CD8-positive, alpha-beta memory T cell (primary cell): ENCODE data around the gene CPNE4. TPM values are rescaled to one million over a fixed set of nuclear protein-coding genes. Genes with fewer than 3 reads are reported as not detected.
"Not testable (repeated sequence)": the region's sequence is repeated elsewhere in the genome, so short reads cannot be mapped to it uniquely, and the experiment has no call there.

Experiments used
- CTCF ChIA-PET: fragments of 350-600 bp; sonication (Branson Sonifier 250); formaldehyde crosslinking; loops from one replicate; lab custom pipeline; 2021; ENCODE audit warnings: antibody characterized with exemption; lab: Charles Lee
- POLR2A ChIA-PET: fragments of 350-600 bp; sonication (Branson Sonifier 250); formaldehyde crosslinking; loops from one replicate; lab custom pipeline; 2021; ENCODE audit warnings: antibody characterized with exemption; lab: Charles Lee
- DNase-seq, 5 donors: peaks; one replicate each; pipeline versions ENCODE4 v3.0.0 to v3.0.0-alpha.2; 2020 to 2022; ENCODE audit warnings: mixed read lengths in 1 of 5
- H3K27ac ChIP-seq: one replicate; pipeline ENCODE4 v1.7.0; 2013; ENCODE audit warnings: low read depth, mild to moderate bottlenecking, low read length, moderate library complexity
- H3K27me3 ChIP-seq: 2 replicates; pipeline ENCODE4 v1.7.0; 2013; ENCODE audit warnings: low read length, mild to moderate bottlenecking; ENCODE audit not compliant: insufficient read depth, poor library complexity, severe bottlenecking
- H3K36me3 ChIP-seq: 2 replicates; pipeline ENCODE4 v1.7.0; 2013; ENCODE audit warnings: mild to moderate bottlenecking, low read length, moderate library complexity; ENCODE audit not compliant: insufficient read depth
- H3K4me1 ChIP-seq: 2 replicates; pipeline ENCODE4 v1.7.0; 2013; ENCODE audit warnings: mild to moderate bottlenecking, low read length, moderate library complexity; ENCODE audit not compliant: insufficient read depth
- H3K4me3 ChIP-seq: 2 replicates; pipeline ENCODE4 v1.7.0; 2013; ENCODE audit warnings: mild to moderate bottlenecking, low read length
- H3K9me3 ChIP-seq: 2 replicates; pipeline ENCODE4 v1.7.0; 2013; ENCODE audit warnings: mild to moderate bottlenecking, low read length
- H3K27ac Mint-ChIP-seq, 8 donors: one replicate each; pipeline ENCODE4 v1.8.0; 2020 to 2021; ENCODE audit warnings: mixed read lengths in 8 of 8, mild to moderate bottlenecking in 6 of 8, inconsistent platforms in 3 of 8, moderate library complexity in 3 of 8
- H3K27me3 Mint-ChIP-seq, 2 donors: one replicate each; pipeline ENCODE4 v1.8.0; 2020 to 2021; ENCODE audit warnings: mixed read lengths in 2 of 2, mild to moderate bottlenecking in 1 of 2, moderate library complexity in 1 of 2
- H3K36me3 Mint-ChIP-seq, 3 donors: one replicate each; pipeline ENCODE4 v1.8.0; 2020 to 2021; ENCODE audit warnings: mixed read lengths in 3 of 3, inconsistent platforms in 1 of 3, mild to moderate bottlenecking in 1 of 3
- H3K4me1 Mint-ChIP-seq, 3 donors: one replicate each; pipeline ENCODE4 v1.8.0; 2020 to 2021; ENCODE audit warnings: mixed read lengths in 3 of 3, inconsistent platforms in 1 of 3, mild to moderate bottlenecking in 1 of 3
- H3K4me3 Mint-ChIP-seq, 7 donors: one replicate each; pipeline ENCODE4 v1.8.0; 2020 to 2021; ENCODE audit warnings: mixed read lengths in 7 of 7, mild to moderate bottlenecking in 6 of 7, moderate library complexity in 4 of 7, inconsistent platforms in 2 of 7
- H3K9me3 Mint-ChIP-seq, 5 donors: one replicate each; pipeline ENCODE4 v1.8.0; 2020 to 2022; ENCODE audit warnings: mixed read lengths in 5 of 5, mild to moderate bottlenecking in 3 of 5, moderate library complexity in 2 of 5, inconsistent platforms in 1 of 5
- polyA plus RNA-seq: library from polyadenylated mRNA; unstranded; fragments of 300-500 nt; fragmentation: Illumina TruSeq; gene quantifications from one replicate; pipeline ENCODE4 v1.2.3, GENCODE V29; 2021
- total RNA-seq, 2 experiments: library from RNA; stranded (reverse); gene quantifications; one replicate each; pipeline ENCODE4 v1.2.3, GENCODE V29; 2021

CPNE4 gene
- total and polyA plus RNA-seq, 3 experiments from 2014 or later, result not detected

GRCh38 chr3:131491775-131492174 is 543.0 kb downstream of the CPNE4 start:
- Histone ChIP-seq H3K36me3 (peaks cover 23% of the 10 kb centered on the region), H3K27ac (no peak overlapping the region), H3K27me3 (no peaks in the 10 kb centered on the region), H3K9me3 (no peaks in the 10 kb centered on the region), H3K4me1 (no peaks in the 10 kb centered on the region), H3K4me3 (no peak overlapping the region)
- POLR2A ChIA-PET, result no interaction called here
- Mint-ChIP-seq H3K36me3 (peaks cover 3 to 51% (median 15%) of the 10 kb centered on the region in 3 donors), H3K4me3 (no peak overlapping the region), H3K9me3 (no peaks in the 10 kb centered on the region), H3K4me1 (peaks cover 26 to 31% (median 28%) of the 10 kb centered on the region in 3 donors), H3K27ac (no peak overlapping the region), H3K27me3 (no peaks in the 10 kb centered on the region)
- CTCF ChIA-PET, result no interaction called here
- DNase-seq, result no peak

GRCh38 chr3:131491084-131491483 is 543.7 kb downstream of the CPNE4 start:
- POLR2A ChIA-PET, result no interaction called here
- Histone ChIP-seq H3K27me3 (no peaks in the 10 kb centered on the region), H3K36me3 (peaks cover 18% of the 10 kb centered on the region)

GRCh38 chr3:131486545-131486944 is 548.3 kb downstream of the CPNE4 start:
- CTCF ChIA-PET, H3K27ac ChIP-seq, H3K27me3 ChIP-seq, H3K4me1 ChIP-seq, H3K9me3 ChIP-seq, H3K27me3 Mint-ChIP-seq, H3K9me3 Mint-ChIP-seq, H3K4me3 ChIP-seq, POLR2A ChIA-PET: not testable (repeated sequence)
- peaks cover 25 to 31% (median 30%) of the 10 kb centered on the region in 3 donors for H3K4me1 Mint-ChIP-seq
- peak overlapping the region in 3 of 7 donors; percentile 30 to 54 (median 33) for H3K4me3 Mint-ChIP-seq
- peaks cover 14% of the 10 kb centered on the region for H3K36me3 ChIP-seq
- H3K27ac Mint-ChIP-seq, result peak overlapping the region in 6 of 8 donors; percentile 5 to 55 (median 30)
- H3K36me3 Mint-ChIP-seq, result peaks cover 8 to 58% (median 19%) of the 10 kb centered on the region in 3 donors
- peak in 1 of 5 donors; percentile 17 for DNase-seq

More at GRCh38 chr3:131491084-131491483, 543.7 kb downstream of the CPNE4 start:
- H3K9me3 ChIP-seq, result no peaks in the 10 kb centered on the region
- H3K9me3 Mint-ChIP-seq, result no peaks in the 10 kb centered on the region
- H3K4me3 Mint-ChIP-seq, result no peak overlapping the region
- H3K27ac ChIP-seq, result no peak overlapping the region
- H3K27ac Mint-ChIP-seq, result no peak overlapping the region
- no peak for DNase-seq
- H3K4me1 ChIP-seq, result no peaks in the 10 kb centered on the region
- H3K36me3 Mint-ChIP-seq, result peaks cover 8 to 51% (median 14%) of the 10 kb centered on the region in 3 donors
- CTCF ChIA-PET, result no interaction called here
- no peaks in the 10 kb centered on the region for H3K27me3 Mint-ChIP-seq
- no peak overlapping the region for H3K4me3 ChIP-seq
- H3K4me1 Mint-ChIP-seq, result peaks cover 28 to 32% (median 29%) of the 10 kb centered on the region in 3 donors

GRCh38 chr3:131485119-131485518 is 549.7 kb downstream of the CPNE4 start:
- peaks cover 25 to 32% (median 30%) of the 10 kb centered on the region in 3 donors for H3K4me1 Mint-ChIP-seq
- POLR2A ChIA-PET, result no interaction called here
- H3K36me3 Mint-ChIP-seq, result peaks cover 8 to 70% (median 22%) of the 10 kb centered on the region in 3 donors
- no peaks in the 10 kb centered on the region for H3K9me3 ChIP-seq
- H3K27ac Mint-ChIP-seq, result peak overlapping the region in 2 of 8 donors; percentile 46 to 48
- no peak overlapping the region for H3K4me3 ChIP-seq
- H3K4me3 Mint-ChIP-seq, result no peak overlapping the region
- H3K27me3 Mint-ChIP-seq, result no peaks in the 10 kb centered on the region
- no peaks in the 10 kb centered on the region for H3K4me1 ChIP-seq
- no peaks in the 10 kb centered on the region for H3K27me3 ChIP-seq
- H3K36me3 ChIP-seq, result peaks cover 18% of the 10 kb centered on the region
- H3K9me3 Mint-ChIP-seq, result no peaks in the 10 kb centered on the region
- H3K27ac ChIP-seq, result no peak overlapping the region
- CTCF ChIA-PET, result interaction anchor here (1.2 kb wide), 1 partner anchor 10 kb away, joined by 3 read pairs; no protein-coding TSS in a partner anchor
- no peak for DNase-seq

- Mint-ChIP-seq H3K36me3 (peaks cover 8 to 72% (median 24%) of the 10 kb centered on the region in 3 donors), H3K9me3 (no peaks in the 10 kb centered on the region), H3K27ac (peak overlapping the region in 5 of 8 donors; percentile 7 to 92 (median 61)), H3K4me3 (no peak overlapping the region), H3K4me1 (peaks cover 27 to 36% (median 30%) of the 10 kb centered on the region in 3 donors), H3K27me3 (no peaks in the 10 kb centered on the region)
- Histone ChIP-seq H3K36me3 (peaks cover 19% of the 10 kb centered on the region), H3K9me3 (no peaks in the 10 kb centered on the region), H3K4me1 (no peaks in the 10 kb centered on the region), H3K4me3 (no peak overlapping the region), H3K27me3 (no peaks in the 10 kb centered on the region), H3K27ac (no peak overlapping the region)
- DNase-seq, result no peak
- CTCF ChIA-PET, result interaction anchor here (1.2 kb wide), 1 partner anchor 11 kb away, joined by 3 read pairs; no protein-coding TSS in a partner anchor
- POLR2A ChIA-PET, result no interaction called here
These were observed 550.2 kb downstream of the CPNE4 start for GRCh38 chr3:131484496-131485111.
